Measurements from ENCODE around the gene MRPS27. TPM values are rescaled to one million over a fixed set of nuclear protein-coding genes. Genes with fewer than 3 reads are reported as not detected.

Gene MRPS27
- total and polyA plus RNA-seq, 2 of the 13 experiments (the other 11 are each of a cell fraction or from before 2014, with no cell fraction given): 71.8 to 115 TPM

DNA sequence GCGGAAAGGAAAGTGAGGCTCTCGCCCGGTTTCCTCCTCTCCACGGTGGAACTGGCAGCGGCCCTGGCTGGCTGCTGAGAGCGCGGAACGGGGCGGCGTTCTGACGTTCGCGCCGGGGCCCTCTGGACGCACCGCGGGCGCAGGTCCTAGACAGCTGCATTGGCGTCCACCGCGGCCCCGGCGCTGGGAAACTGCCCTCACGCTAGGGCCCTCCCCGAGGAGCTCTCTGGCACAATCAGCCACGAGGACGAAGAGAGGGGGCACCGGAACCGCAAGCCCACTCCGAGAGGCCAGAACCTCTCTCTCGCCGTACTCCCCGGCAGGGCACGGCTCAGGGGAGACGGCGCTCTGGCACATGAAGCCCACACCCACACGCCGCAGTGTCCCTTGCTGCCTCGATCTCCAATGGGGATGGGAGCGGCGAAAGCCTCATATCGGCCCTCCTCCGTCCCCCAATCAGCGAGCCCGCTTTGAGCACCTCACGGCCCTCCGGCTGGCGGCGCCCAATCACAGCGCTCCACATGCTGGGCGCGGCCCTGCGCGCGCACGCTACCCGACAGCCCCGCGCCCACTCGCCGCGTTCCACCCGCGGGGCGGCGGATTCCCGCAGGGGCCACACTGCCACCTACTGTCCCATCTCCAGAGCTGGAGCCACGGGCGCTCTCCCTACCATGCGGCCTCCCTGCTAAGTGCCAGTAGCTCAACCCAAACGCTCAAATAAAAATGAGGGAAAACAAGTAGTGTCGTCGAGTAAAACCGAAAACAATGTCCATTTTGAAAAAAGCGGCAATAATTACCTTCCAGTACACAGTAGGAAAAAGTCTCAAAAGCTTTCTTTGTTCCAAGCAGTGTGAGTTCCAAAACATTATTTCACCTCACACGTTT is 11.8 kb downstream of the MRPS27 start (continued):
- TF ChIP-seq RXRB (CRISPR knock-in tag; IDR thresholded peaks at IDR 0.05; ENCODE audit: borderline replicate concordance): 0 out of 2 replicates have a peak, but pooled peaks have one; percentile 39
- peak; percentile 15; the same call in 1 of the 2 replicates for TF ChIP-seq ZNF121 (CRISPR knock-in tag; IDR thresholded peaks at IDR 0.05)
- no peak; the same call in 1 of the 2 replicates for TF ChIP-seq ZMAT3 (CRISPR knock-in tag; conservative IDR thresholded peaks at IDR 0.05)
- peak; percentile 44; the same call in 1 of the 2 replicates for TF ChIP-seq ESRRA (CRISPR knock-in tag; IDR thresholded peaks at IDR 0.05; ENCODE audit: low read depth)
- 0 out of 2 replicates have a peak, but pooled peaks have one; percentile 72 for TF ChIP-seq MEF2D (CRISPR knock-in tag; IDR thresholded peaks at IDR 0.05)
- TF ChIP-seq ZNF234 (CRISPR knock-in tag; conservative IDR thresholded peaks at IDR 0.05): peak; percentile 60; the same call in 1 of the 2 replicates
- TF ChIP-seq ZNF614 (CRISPR knock-in tag; IDR thresholded peaks at IDR 0.05; ENCODE audit: borderline replicate concordance): peak; percentile 52; the same call in 1 of the 2 replicates
- TF ChIP-seq, protein P1, sequence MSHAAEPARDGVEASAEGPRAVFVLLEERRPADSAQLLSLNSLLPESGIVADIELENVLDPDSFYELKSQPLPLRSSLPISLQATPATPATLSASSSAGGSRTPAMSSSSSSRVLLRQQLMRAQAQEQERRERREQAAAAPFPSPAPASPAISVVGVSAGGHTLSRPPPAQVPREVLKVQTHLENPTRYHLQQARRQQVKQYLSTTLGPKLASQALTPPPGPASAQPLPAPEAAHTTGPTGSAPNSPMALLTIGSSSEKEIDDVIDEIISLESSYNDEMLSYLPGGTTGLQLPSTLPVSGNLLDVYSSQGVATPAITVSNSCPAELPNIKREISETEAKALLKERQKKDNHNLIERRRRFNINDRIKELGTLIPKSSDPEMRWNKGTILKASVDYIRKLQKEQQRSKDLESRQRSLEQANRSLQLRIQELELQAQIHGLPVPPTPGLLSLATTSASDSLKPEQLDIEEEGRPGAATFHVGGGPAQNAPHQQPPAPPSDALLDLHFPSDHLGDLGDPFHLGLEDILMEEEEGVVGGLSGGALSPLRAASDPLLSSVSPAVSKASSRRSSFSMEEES (CRISPR knock-in tag; IDR thresholded peaks at IDR 0.05): peak; percentile 58
- TF ChIP-seq ZNF709 (CRISPR knock-in tag; IDR thresholded peaks at IDR 0.05): no peak; the same call in 1 of the 2 replicates
- no peak for TF ChIP-seq ZNF124 (CRISPR knock-in tag; IDR thresholded peaks at IDR 0.05)
- peak; percentile 82 for TF ChIP-seq HNRNPL (IDR thresholded peaks at IDR 0.05; ENCODE audit: low read depth, low read length)
- TF ChIP-seq ZNF33A (CRISPR knock-in tag; IDR thresholded peaks at IDR 0.05; ENCODE audit: borderline replicate concordance): 0 out of 2 replicates have a peak, but pooled peaks have one; percentile 70
- TF ChIP-seq, protein P2, sequence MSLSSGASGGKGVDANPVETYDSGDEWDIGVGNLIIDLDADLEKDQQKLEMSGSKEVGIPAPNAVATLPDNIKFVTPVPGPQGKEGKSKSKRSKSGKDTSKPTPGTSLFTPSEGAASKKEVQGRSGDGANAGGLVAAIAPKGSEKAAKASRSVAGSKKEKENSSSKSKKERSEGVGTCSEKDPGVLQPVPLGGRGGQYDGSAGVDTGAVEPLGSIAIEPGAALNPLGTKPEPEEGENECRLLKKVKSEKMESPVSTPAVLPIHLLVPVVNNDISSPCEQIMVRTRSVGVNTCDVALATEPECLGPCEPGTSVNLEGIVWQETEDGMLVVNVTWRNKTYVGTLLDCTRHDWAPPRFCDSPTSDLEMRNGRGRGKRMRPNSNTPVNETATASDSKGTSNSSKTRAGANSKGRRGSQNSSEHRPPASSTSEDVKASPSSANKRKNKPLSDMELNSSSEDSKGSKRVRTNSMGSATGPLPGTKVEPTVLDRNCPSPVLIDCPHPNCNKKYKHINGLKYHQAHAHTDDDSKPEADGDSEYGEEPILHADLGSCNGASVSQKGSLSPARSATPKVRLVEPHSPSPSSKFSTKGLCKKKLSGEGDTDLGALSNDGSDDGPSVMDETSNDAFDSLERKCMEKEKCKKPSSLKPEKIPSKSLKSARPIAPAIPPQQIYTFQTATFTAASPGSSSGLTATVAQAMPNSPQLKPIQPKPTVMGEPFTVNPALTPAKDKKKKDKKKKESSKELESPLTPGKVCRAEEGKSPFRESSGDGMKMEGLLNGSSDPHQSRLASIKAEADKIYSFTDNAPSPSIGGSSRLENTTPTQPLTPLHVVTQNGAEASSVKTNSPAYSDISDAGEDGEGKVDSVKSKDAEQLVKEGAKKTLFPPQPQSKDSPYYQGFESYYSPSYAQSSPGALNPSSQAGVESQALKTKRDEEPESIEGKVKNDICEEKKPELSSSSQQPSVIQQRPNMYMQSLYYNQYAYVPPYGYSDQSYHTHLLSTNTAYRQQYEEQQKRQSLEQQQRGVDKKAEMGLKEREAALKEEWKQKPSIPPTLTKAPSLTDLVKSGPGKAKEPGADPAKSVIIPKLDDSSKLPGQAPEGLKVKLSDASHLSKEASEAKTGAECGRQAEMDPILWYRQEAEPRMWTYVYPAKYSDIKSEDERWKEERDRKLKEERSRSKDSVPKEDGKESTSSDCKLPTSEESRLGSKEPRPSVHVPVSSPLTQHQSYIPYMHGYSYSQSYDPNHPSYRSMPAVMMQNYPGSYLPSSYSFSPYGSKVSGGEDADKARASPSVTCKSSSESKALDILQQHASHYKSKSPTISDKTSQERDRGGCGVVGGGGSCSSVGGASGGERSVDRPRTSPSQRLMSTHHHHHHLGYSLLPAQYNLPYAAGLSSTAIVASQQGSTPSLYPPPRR (CRISPR knock-in tag; IDR thresholded peaks at IDR 0.05; ENCODE audit: borderline replicate concordance): 0 out of 2 replicates have a peak, but pooled peaks have one; percentile 36
- TF ChIP-seq ZNF556 (CRISPR knock-in tag; IDR thresholded peaks at IDR 0.05; ENCODE audit: borderline replicate concordance): peak; percentile 86
- TF ChIP-seq, protein P3, sequence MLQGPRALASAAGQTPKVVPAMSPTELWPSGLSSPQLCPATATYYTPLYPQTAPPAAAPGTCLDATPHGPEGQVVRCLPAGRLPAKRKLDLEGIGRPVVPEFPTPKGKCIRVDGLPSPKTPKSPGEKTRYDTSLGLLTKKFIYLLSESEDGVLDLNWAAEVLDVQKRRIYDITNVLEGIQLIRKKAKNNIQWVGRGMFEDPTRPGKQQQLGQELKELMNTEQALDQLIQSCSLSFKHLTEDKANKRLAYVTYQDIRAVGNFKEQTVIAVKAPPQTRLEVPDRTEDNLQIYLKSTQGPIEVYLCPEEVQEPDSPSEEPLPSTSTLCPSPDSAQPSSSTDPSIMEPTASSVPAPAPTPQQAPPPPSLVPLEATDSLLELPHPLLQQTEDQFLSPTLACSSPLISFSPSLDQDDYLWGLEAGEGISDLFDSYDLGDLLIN (CRISPR knock-in tag; IDR thresholded peaks at IDR 0.05; ENCODE audit: borderline replicate concordance): peak; percentile 52; the same call in 1 of the 2 replicates
- TF ChIP-seq ZNF251 (CRISPR knock-in tag; IDR thresholded peaks at IDR 0.05): peak; percentile 22; the same call in 1 of the 2 replicates
- TF ChIP-seq ZNF737 (CRISPR knock-in tag; IDR thresholded peaks at IDR 0.05; ENCODE audit: borderline replicate concordance): no peak
- TF ChIP-seq, protein P4, sequence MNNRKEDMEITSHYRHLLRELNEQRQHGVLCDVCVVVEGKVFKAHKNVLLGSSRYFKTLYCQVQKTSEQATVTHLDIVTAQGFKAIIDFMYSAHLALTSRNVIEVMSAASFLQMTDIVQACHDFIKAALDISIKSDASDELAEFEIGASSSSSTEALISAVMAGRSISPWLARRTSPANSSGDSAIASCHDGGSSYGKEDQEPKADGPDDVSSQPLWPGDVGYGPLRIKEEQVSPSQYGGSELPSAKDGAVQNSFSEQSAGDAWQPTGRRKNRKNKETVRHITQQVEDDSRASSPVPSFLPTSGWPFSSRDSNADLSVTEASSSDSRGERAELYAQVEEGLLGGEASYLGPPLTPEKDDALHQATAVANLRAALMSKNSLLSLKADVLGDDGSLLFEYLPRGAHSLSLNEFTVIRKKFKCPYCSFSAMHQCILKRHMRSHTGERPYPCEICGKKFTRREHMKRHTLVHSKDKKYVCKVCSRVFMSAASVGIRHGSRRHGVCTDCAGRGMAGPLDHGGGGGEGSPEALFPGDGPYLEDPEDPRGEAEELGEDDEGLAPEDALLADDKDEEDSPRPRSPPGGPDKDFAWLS (CRISPR knock-in tag; IDR thresholded peaks at IDR 0.05; ENCODE audit: borderline replicate concordance): no peak
- TF ChIP-seq SRF (IDR thresholded peaks at IDR 0.05; ENCODE audit: low read depth, low read length): no peak

All from HepG2 (cell line).